ENCODE results near the gene CCT3.

CCT3 gene

GRCh38 chr1:156279837-156280236 lies 58.3 kb downstream of the CCT3 start:
- H3K4me2 ChIP-seq (ENCODE audit: low read depth, low read length) = no peak overlapping the region

GRCh38 chr1:156276966-156277381 lies 61.1 kb downstream of the CCT3 start:
- no peak overlapping the region for H3K27ac ChIP-seq (ENCODE audit: low read length)
- peaks cover 39% of the 10 kb centered on the region for H3K36me3 ChIP-seq (replicated peaks; ENCODE audit: insufficient read depth, low read length)
- peaks cover 13% of the 10 kb centered on the region; the same call in 1 of the 2 replicates for H3K4me1 ChIP-seq (ENCODE audit: low read length)
- no peak for TF ChIP-seq CTCF (IDR thresholded peaks at IDR 0.05; ENCODE audit: low read length)
- no peak for TF ChIP-seq EZH2 (optimal IDR thresholded peaks at IDR 0.05; ENCODE audit: low read depth, low read length)
- TF ChIP-seq EZH2phosphoT487 (IDR thresholded peaks at IDR 0.05; ENCODE audit: low read length) = no peak
- no peak overlapping the region for H2AFZ ChIP-seq (ENCODE audit: low read length)
- H3F3A ChIP-seq (ENCODE audit: insufficient read depth, low read length) = peaks cover 7% of the 10 kb centered on the region
- H3K4me3 ChIP-seq (ENCODE audit: low read length) = no peak overlapping the region
- H4K20me1 ChIP-seq (ENCODE audit: insufficient read depth, low read length) = 0 out of 2 replicates have a peak, but pooled peaks cover 3% of the 10 kb centered on the region
- H3K4me2 ChIP-seq (ENCODE audit: low read depth, low read length) = no peak overlapping the region
- H3K9me3 ChIP-seq (replicated peaks; ENCODE audit: insufficient read depth, low read length) = no peaks in the 10 kb centered on the region
- no peak for DNase-seq
- no peaks in the 10 kb centered on the region for H3K27me3 ChIP-seq (replicated peaks; ENCODE audit: insufficient read depth, low read length)
- no peak overlapping the region for H3K9ac ChIP-seq (ENCODE audit: low read length)
- H3K9me2 ChIP-seq (replicated peaks; ENCODE audit: insufficient read depth, low read length) = no peaks in the 10 kb centered on the region
- peaks cover 63% of the 10 kb centered on the region for H3K79me2 ChIP-seq (ENCODE audit: low read length)

More at GRCh38 chr1:156279837-156280236, 58.3 kb downstream of the CCT3 start:
- H2AFZ ChIP-seq (ENCODE audit: low read length) = no peak overlapping the region
- 0 out of 2 replicates have a peak, but pooled peaks cover 3% of the 10 kb centered on the region for H4K20me1 ChIP-seq (ENCODE audit: insufficient read depth, low read length)
- TF ChIP-seq CTCF (IDR thresholded peaks at IDR 0.05; ENCODE audit: low read length) (no peak), EZH2 (optimal IDR thresholded peaks at IDR 0.05; ENCODE audit: low read depth, low read length) (no peak), EZH2phosphoT487 (IDR thresholded peaks at IDR 0.05; ENCODE audit: low read length) (no peak)
- H3K36me3 ChIP-seq (replicated peaks; ENCODE audit: insufficient read depth, low read length) = peaks cover 25% of the 10 kb centered on the region
- H3K9me2 ChIP-seq (replicated peaks; ENCODE audit: insufficient read depth, low read length) = no peaks in the 10 kb centered on the region
- peaks cover 7% of the 10 kb centered on the region for H3F3A ChIP-seq (ENCODE audit: insufficient read depth, low read length)
- peaks cover 23% of the 10 kb centered on the region; the same call in 1 of the 2 replicates for H3K4me1 ChIP-seq (ENCODE audit: low read length)
- no peak for DNase-seq
- no peak overlapping the region for H3K9ac ChIP-seq (ENCODE audit: low read length)
- H3K9me3 ChIP-seq (replicated peaks; ENCODE audit: insufficient read depth, low read length) = no peaks in the 10 kb centered on the region
- no peak overlapping the region for H3K4me3 ChIP-seq (ENCODE audit: low read length)
- no peak overlapping the region for H3K27ac ChIP-seq (ENCODE audit: low read length)
- H3K79me2 ChIP-seq (ENCODE audit: low read length) = peaks cover 85% of the 10 kb centered on the region
- H3K27me3 ChIP-seq (replicated peaks; ENCODE audit: insufficient read depth, low read length) = no peaks in the 10 kb centered on the region

GRCh38 chr1:156276532-156276931 lies 61.6 kb downstream of the CCT3 start:
- DNase-seq = no peak
- peaks cover 40% of the 10 kb centered on the region for H3K36me3 ChIP-seq (replicated peaks; ENCODE audit: insufficient read depth, low read length)
- no peaks in the 10 kb centered on the region for H3K9me2 ChIP-seq (replicated peaks; ENCODE audit: insufficient read depth, low read length)
- no peak overlapping the region for H3K27ac ChIP-seq (ENCODE audit: low read length)
- H3K27me3 ChIP-seq (replicated peaks; ENCODE audit: insufficient read depth, low read length) = no peaks in the 10 kb centered on the region
- peaks cover 13% of the 10 kb centered on the region; the same call in 1 of the 2 replicates for H3K4me1 ChIP-seq (ENCODE audit: low read length)
- no peak overlapping the region for H3K4me3 ChIP-seq (ENCODE audit: low read length)
- peaks cover 58% of the 10 kb centered on the region for H3K79me2 ChIP-seq (ENCODE audit: low read length)
- TF ChIP-seq CTCF (IDR thresholded peaks at IDR 0.05; ENCODE audit: low read length) = no peak
- TF ChIP-seq EZH2 (optimal IDR thresholded peaks at IDR 0.05; ENCODE audit: low read depth, low read length) = no peak
- no peak for TF ChIP-seq EZH2phosphoT487 (IDR thresholded peaks at IDR 0.05; ENCODE audit: low read length)
- 0 out of 2 replicates have a peak, but pooled peaks cover 3% of the 10 kb centered on the region for H4K20me1 ChIP-seq (ENCODE audit: insufficient read depth, low read length)
- H3F3A ChIP-seq (ENCODE audit: insufficient read depth, low read length) = peaks cover 2% of the 10 kb centered on the region
- no peak overlapping the region for H2AFZ ChIP-seq (ENCODE audit: low read length)
- no peak overlapping the region for H3K9ac ChIP-seq (ENCODE audit: low read length)
- H3K4me2 ChIP-seq (ENCODE audit: low read depth, low read length) = no peak overlapping the region
- H3K9me3 ChIP-seq (replicated peaks; ENCODE audit: insufficient read depth, low read length) = no peaks in the 10 kb centered on the region

Data from MM.1S (cell line).